A172 (cell line): Measurements from ENCODE around the gene NDST4. TPM values are rescaled to one million over a fixed set of nuclear protein-coding genes. Genes with fewer than 3 reads are reported as not detected.

Source experiments
- DNase-seq: peaks from one replicate; pipeline ENCODE4 v3.0.0-alpha.2; 2015; ENCODE audit warnings: low spot score
- total RNA-seq: library from RNA; depleted of rRNA; stranded (reverse); fragments of >200 nt; shearing (Covaris generic); gene quantifications from 2 replicates; pipeline ENCODE4 v1.2.3, GENCODE V29; 2014

NDST4 gene
- total RNA-seq, 1 experiment from 2014 or later: not detected

GRCh38 chr4:114791976-114792375 lies 321.4 kb downstream of the NDST4 start:
- DNase-seq: peak; percentile 74

- no peak for DNase-seq
Observed at GRCh38 chr4:114785570-114785969, 327.9 kb downstream of the NDST4 start.

- no peak for DNase-seq
Observed at GRCh38 chr4:114783215-114783595, 330.2 kb downstream of the NDST4 start.

GRCh38 chr4:114782415-114783214 lies 330.8 kb downstream of the NDST4 start:
- DNase-seq: peak; percentile 4

GRCh38 chr4:114780205-114780604 lies 333.2 kb downstream of the NDST4 start:
- DNase-seq: peak; percentile 22
